Activated naive CD4-positive, alpha-beta T cell treated with anti-CD3 and anti-CD28 coated beads, Interleukin-2, amount 50 U/mL, for 72 hours (primary cell): ENCODE data around the gene GFRA1. TPM values are rescaled to one million over a fixed set of nuclear protein-coding genes. Genes with fewer than 3 reads are reported as not detected.

Source experiments
- ATAC-seq, 2 donors: fragments of 150-1000 bp; cut with Tn5 transposase; 2 replicates each; pipeline ENCODE4 v1.10.0; 2021; ENCODE audit warnings: mild to moderate bottlenecking in 2 of 2, moderate library complexity in 2 of 2
- DNase-seq, 2 donors: peaks; one replicate each; pipeline ENCODE4 v3.0.0; 2021 to 2022; ENCODE audit warnings: low spot score in 2 of 2
- H3K27ac Mint-ChIP-seq, 2 donors: one replicate each; pipeline ENCODE4 v1.8.0; 2022; ENCODE audit warnings: mild to moderate bottlenecking in 2 of 2, mixed read lengths in 2 of 2
- H3K36me3 Mint-ChIP-seq, 2 donors: one replicate each; pipeline ENCODE4 v1.8.0; 2022; ENCODE audit warnings: mixed read lengths in 2 of 2
- H3K9me3 Mint-ChIP-seq, 2 donors: one replicate each; pipeline ENCODE4 v1.8.0; 2022; ENCODE audit warnings: mixed read lengths in 2 of 2
- total RNA-seq, 2 donors: library from RNA; stranded (reverse); gene quantifications; one replicate each; pipeline ENCODE4 v1.2.3, GENCODE V29; 2022

GFRA1 gene
- total RNA-seq, 2 donors from 2014 or later: 0.20 TPM; not detected in 1

DNA sequence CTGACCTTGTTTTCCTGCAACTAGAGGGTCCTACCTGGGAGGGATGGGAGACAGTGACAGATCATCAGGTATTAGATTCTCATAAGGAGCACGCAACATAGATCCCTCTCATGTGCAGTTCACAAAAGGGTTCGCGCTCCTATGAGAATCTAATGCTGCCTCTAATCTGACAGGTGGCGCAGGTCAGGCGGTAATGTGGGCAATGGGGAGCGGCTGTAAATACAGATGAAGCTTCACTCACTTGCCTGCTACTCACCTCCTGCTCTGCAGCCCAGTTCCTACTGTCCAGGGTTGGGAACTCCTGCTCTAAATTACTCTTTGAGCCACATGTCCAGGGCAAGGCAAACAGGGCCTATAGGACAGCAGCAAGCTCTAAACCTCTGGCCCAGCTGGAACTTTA, 46.2 kb downstream of the GFRA1 start:
- H3K36me3 Mint-ChIP-seq: no peaks in the 10 kb centered on the region
- DNase-seq: no peak
- ATAC-seq: no peak
- H3K9me3 Mint-ChIP-seq: no peaks in the 10 kb centered on the region
- no peak overlapping the region for H3K27ac Mint-ChIP-seq

DNA sequence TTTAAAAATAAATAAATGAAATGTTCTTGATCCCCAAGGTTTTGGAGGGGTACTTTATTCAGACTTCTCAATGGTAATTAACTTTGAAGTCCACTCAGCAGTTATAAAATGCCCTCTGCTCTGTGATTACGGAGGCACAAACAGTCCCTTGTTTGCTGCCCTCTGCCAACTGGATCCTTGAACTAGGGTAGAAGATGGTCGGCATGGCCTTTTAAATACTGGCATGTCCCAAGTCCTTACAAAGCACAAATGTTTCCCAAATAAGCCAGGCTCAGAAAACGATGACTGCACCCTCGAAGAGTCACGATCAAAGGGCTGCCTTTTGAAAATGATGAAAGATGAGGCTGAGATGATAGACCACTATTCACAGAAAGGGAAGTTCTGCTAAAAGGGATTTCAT, 47.0 kb downstream of the GFRA1 start:
- Mint-ChIP-seq H3K9me3 (no peaks in the 10 kb centered on the region), H3K36me3 (no peaks in the 10 kb centered on the region), H3K27ac (no peak overlapping the region)
- DNase-seq (no peak), ATAC-seq (no peak)

DNA sequence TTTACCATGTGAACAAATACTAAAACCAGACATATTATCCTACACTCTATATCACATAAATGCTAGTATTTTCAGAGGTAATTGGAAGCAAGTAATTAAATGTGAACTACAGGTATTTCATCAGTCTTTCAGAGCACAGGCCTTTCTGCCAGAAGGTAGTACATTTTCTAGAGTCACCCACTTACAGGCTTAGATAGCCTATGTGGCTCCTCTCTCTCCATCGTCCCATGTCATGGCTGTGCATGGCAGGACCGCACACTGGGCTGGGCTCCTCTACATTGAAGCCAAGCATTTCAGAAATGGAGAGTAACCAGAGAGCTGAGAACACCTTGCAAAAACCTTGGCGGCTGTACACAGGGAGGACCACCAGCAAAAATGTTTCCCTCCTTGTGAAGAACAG, 49.7 kb downstream of the GFRA1 start:
- Mint-ChIP-seq H3K9me3 (no peaks in the 10 kb centered on the region), H3K36me3 (no peaks in the 10 kb centered on the region), H3K27ac (no peak overlapping the region)
- DNase-seq (no peak), ATAC-seq (no peak)

DNA sequence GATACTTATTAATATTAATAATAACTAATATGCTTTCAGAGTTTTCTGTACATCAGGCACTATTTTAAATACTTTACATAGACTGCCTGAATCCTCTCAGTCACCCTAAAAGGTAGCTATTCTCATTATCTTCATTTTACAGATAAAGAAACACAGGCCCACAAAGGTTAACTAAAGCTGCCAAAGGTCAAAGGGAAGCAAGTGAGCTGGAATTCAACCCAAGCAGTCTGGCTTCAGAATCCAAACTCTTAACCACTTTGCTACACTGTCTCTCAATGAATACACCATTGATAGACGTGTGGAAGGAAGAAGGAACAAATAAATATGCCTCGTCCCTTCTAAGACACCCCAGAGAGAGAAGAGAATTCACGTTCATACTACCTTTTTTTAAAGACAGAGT, 52.0 kb downstream of the GFRA1 start:
- DNase-seq (no peak), ATAC-seq (no peak)
- H3K27ac Mint-ChIP-seq: no peak overlapping the region
- no peaks in the 10 kb centered on the region for H3K9me3 Mint-ChIP-seq
- no peaks in the 10 kb centered on the region for H3K36me3 Mint-ChIP-seq

DNA sequence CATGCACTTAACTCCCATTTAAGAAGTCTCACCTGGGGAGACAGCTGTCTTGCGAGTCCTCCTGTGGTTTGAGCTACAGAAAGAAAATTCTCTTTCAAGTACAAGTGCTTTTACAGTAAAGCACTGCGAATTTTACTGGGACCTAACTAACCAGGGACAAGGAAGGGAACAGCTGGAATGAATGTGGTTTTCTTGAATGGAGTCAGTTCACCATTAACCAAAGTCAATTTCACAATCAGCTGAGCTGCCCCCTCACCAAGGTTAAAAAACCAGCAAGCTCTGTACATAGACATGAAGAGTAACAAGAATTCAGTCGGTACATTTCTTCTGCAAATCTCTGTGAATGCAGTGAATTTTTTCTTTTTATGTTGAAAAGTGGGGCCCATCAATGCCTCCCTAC, 56.3 kb downstream of the GFRA1 start:
- Mint-ChIP-seq H3K36me3 (no peaks in the 10 kb centered on the region), H3K27ac (no peak overlapping the region), H3K9me3 (no peaks in the 10 kb centered on the region)
- no peak for ATAC-seq
- DNase-seq: no peak

DNA sequence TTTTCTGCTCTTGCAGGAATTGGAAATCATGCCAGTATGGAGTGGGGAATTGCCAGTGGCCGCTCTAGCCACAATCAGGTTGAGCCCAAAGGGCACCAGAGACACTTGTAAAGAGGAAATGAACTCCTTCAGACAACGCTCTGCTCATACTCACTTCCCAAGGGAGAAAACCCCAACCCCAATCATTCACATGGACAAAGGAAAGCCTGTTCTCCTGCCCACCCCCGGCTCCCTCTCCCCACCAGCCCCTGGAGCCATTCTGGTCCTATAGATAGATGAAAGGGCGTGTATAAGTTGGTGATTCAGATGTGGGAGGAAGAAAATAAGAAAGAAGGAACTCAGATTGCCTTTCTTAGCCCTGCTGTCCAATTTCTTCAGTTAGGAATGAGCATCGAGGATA, 57.4 kb downstream of the GFRA1 start:
- H3K27ac Mint-ChIP-seq: no peak overlapping the region
- H3K9me3 Mint-ChIP-seq: no peaks in the 10 kb centered on the region
- ATAC-seq (no peak), DNase-seq (no peak)
- no peaks in the 10 kb centered on the region for H3K36me3 Mint-ChIP-seq

DNA sequence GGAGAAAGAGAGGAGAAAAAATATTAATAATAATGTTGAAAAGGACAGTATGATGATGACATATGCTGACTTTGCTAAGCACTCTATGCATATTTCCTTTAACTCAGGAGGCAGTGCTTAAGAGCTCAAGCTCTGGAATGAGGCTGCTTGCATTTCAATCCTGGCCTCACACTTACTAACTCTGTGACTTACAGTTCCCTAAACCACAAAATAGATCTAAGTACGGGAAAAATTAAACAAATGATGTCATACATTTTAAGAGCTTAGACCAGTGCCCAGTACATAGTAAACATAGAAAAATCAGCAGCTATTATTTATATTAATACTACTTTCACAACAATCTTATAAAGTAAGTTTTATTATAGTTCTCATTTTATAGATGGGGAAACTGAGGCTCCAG, 61.3 kb downstream of the GFRA1 start:
- ATAC-seq: no peak
- Mint-ChIP-seq H3K27ac (no peak overlapping the region), H3K36me3 (no peaks in the 10 kb centered on the region)

DNA sequence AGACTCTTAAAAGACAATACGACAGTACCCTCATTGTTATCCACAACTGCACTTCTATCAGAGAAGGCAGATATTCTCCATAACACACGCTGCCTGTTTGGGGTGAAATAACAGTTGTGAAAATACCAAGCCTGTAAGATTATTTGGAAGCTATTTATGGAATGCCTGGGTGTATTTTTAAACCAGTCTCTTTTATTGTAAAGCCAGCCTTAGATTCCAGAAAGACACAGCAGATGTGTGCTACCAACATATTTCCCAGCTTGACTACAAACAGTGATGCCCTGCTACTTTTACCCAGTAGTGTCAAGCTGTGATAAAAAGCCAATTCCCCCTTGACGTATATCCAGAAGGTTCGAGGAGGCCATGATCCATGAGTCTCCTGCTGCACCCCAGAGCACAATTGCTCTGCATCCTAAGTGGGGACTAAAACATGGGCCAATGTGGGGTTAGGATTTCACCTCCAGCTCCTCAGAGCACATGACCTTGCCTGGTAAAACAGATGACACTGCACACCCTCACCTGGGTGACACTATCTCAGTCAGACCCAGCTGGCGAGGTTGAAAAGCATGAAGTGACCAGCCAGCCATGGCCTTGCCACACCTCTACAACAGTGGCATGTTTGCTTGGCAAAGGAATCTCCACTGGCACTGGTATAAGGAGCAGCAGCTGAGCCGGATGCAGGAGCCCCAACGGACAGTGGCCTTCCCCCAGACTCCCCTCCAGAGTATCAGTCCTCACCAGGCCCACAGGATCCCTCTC, 62.2 kb downstream of the GFRA1 start:
- H3K27ac Mint-ChIP-seq: no peak overlapping the region
- ATAC-seq: no peak
- DNase-seq: no peak
- no peaks in the 10 kb centered on the region for H3K9me3 Mint-ChIP-seq
- no peaks in the 10 kb centered on the region for H3K36me3 Mint-ChIP-seq

More for the DNA sequence above, 61.3 kb downstream of the GFRA1 start:
- H3K9me3 Mint-ChIP-seq: no peaks in the 10 kb centered on the region
- DNase-seq: no peak

DNA sequence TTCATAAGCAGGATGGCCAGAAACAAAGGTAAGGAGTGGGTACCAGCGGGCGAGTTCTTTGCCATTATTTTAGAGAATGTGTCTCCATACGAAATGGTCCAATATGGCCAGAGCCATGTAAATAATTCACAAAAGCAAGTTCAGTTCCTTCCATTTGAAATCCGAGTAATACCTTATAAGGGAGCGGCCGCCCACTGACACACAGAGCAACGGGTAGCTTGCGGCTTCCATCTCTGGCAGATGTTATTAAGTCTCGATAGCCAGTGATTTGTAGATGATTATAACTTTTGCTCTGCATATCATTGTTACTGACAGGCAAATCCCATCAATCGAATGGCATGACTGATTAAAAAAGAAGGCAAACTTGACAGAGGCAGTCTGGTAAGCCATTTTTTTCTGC, 63.2 kb downstream of the GFRA1 start:
- Mint-ChIP-seq H3K9me3 (no peaks in the 10 kb centered on the region), H3K36me3 (no peaks in the 10 kb centered on the region), H3K27ac (no peak overlapping the region)
- DNase-seq: no peak
- ATAC-seq: no peak

DNA sequence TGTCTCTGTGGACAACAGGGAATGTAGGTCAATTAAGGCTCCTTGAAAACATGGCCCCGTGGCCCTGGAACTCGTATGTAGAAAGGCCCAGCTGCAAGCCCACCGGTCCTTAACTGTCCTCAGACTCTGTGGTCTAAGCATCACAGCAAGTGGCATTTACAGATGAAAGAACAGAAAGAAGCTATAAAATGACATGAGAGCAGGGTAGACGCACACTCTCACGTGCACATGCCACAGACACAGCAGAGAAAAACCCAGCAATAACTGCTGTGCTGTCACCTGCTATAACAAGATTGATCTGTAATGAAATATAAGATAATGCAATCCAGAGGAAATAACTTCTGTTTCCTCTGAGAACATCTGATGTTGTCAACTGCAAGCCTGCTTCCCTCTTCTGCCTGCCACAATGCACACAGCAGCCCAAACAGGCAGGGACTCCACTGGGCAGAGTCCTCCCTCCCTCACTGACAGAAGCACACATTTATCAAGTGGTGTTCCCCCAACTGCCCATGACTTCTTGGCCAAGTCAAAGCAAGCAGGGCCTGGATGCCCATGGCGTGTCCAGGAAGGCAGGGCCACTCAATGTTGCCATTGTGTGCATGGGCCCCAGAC, 63.9 kb downstream of the GFRA1 start:
- Mint-ChIP-seq H3K9me3 (no peaks in the 10 kb centered on the region), H3K27ac (no peak overlapping the region), H3K36me3 (no peaks in the 10 kb centered on the region)
- DNase-seq (no peak), ATAC-seq (no peak)

DNA sequence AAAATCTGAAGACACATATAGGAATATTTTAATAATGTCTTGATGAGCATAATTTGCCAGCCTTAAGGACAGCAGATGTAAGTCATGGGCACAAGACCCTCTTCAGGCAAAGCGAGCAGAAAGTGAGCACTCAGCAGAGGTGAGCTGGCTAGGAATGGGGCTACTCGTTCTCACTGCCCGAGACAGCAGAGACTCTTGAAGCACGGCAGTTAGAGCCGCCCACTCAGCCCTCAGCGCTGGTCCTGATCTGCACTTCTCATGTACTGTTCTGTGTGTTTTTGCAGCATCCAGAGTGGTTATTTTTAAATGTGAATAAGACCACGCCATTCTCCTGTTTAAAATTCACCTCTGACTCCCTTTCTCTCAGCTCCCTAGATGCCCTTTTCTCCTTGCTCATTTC, 65.3 kb downstream of the GFRA1 start:
- Mint-ChIP-seq H3K9me3 (no peaks in the 10 kb centered on the region), H3K27ac (no peak overlapping the region), H3K36me3 (no peaks in the 10 kb centered on the region)
- DNase-seq: no peak
- ATAC-seq: no peak

DNA sequence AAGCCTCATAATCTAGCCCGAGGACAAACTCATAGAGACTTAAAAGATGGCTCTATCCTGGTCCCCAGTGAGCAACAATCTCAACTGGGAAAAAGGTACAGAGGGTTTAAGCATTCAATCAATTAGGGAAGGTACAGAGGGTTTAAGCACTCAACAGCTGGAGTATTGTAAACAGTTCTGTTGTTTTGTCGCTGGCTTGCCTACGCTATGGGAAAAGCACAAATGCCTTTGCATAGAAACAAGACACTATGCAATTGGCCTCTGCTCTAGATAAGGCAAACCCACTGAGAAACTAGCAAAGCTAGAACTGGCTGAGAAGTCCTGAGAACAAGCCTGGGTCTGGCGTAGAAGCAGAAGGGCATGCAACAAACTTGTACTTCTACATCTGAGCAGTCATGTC, 69.3 kb downstream of the GFRA1 start:
- no peak for ATAC-seq
- no peak for DNase-seq
- H3K36me3 Mint-ChIP-seq: peaks cover 0 to 5% of the 10 kb centered on the region in 2 donors
- H3K27ac Mint-ChIP-seq: no peak overlapping the region
- H3K9me3 Mint-ChIP-seq: peaks cover 3 to 5% of the 10 kb centered on the region in 2 donors

DNA sequence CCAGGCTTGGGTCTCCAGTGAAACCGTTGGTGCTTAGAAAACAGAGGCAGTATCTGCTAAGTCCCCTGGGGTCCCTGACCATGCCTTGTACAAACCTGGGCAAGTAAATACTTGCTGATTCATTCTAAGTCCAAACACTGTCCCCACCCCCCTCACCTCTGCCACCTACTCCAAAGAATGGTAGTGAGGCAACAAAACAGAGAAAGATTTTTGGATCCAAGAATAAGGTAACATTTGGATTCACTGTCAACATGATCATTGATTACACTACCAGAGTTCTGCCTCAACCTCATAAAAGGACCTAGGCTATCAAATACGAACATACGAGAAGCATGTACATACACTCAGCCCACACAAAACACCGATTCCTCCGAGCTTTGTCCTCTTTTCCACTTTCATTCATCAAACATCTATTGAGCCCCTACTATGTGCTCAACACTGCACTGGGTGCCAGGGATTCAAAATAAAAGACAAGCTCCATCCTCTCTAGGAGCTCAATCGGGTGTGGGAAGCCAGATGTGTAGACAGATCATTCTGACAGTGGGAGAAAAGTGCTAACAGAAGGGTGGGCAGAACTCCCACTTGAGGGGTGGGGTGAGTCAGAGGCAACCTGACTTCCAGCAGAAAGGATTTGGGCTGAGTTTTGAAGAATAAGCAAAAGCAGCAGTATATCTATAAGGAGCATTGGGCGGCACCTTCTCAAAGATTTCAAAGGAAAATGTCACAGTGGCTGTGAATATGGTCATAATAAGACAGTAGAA, 71.2 kb downstream of the GFRA1 start:
- peaks cover 0 to 5% of the 10 kb centered on the region in 2 donors for H3K36me3 Mint-ChIP-seq
- ATAC-seq: no peak
- DNase-seq: no peak

DNA sequence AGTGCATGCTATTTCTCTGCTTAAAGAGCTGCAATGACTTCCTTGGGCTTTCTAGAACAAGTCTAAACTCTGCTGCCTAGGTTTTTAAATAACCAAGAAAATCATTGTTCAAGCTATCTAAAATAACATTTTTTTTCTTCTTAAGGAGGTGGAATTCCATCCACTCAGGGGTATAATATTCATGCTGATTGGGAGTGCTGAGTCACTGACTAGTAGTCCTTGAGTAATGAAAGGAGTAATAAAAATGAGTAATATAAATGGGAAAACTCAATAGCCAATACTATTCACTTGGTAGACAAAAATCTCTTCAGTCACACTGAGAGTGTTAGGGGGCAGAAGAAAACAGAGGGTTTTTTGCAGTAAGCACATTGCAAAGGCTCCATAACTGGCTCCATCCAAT, 72.0 kb downstream of the GFRA1 start:
- H3K9me3 Mint-ChIP-seq: peaks cover 3 to 5% of the 10 kb centered on the region in 2 donors
- no peak overlapping the region for H3K27ac Mint-ChIP-seq
- ATAC-seq (no peak), DNase-seq (no peak)
- H3K36me3 Mint-ChIP-seq: peaks cover 0 to 5% of the 10 kb centered on the region in 2 donors

More for the DNA sequence above, 71.2 kb downstream of the GFRA1 start:
- Mint-ChIP-seq H3K9me3 (peaks cover 3 to 5% of the 10 kb centered on the region in 2 donors), H3K27ac (no peak overlapping the region)

DNA sequence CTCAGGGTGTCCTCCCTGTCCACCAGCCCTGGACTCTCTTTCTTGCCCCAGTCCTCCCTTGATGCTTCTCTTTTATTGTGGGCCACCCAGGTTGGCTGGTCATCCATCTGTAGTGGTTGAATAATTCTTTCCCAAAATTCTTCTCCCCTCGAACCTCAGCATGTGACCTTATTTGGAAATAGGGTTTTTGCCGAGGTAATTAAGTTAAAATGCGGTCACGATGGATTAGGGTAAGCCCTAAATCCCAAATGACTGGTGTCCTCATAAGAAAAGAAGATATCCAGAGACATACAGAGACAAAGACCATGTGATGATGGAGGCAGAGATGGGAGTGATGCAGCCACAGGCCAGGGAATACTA, 74.3 kb downstream of the GFRA1 start:
- Mint-ChIP-seq H3K36me3 (peaks cover 0 to 20% of the 10 kb centered on the region in 2 donors), H3K27ac (no peak overlapping the region), H3K9me3 (peaks cover 5 to 17% of the 10 kb centered on the region in 2 donors)
- DNase-seq: no peak
- ATAC-seq: no peak

DNA sequence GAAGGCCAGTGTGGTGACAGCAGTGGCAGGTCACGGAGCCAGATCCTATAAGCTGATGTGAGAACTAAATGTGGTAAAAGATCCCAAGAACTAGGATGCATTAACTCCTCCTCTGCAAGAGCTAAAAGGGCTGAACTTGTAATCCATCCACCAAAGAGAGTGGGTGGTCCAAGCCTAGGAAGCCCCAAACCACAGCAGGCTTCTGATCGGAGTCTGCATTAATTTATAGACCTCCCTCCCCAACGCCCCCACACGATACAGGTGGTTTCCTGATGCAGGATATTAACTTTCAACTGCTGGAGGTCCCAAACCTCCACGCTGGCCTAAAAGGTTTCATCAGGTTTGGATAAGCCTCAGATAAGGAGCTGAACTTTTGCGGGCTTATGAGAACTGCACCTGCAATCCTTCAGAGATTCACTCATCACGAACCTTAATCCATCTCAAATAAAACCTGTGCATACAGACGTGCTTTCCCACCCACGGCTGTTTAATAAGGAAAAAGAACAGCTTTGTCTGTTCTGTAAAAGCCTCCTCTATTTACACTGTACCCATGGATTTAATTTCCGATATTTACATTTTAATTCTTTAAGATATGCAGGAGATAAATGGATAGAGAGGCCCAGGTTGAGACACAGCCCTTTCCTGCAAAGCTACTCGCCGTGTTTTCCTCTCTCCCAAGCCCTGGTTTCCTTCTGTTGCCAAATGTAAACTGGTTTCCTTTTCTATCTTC, 74.9 kb downstream of the GFRA1 start:
- Mint-ChIP-seq H3K36me3 (peaks cover 0 to 20% of the 10 kb centered on the region in 2 donors), H3K9me3 (peaks cover 5 to 17% of the 10 kb centered on the region in 2 donors), H3K27ac (no peak overlapping the region)
- ATAC-seq: no peak
- no peak for DNase-seq

DNA sequence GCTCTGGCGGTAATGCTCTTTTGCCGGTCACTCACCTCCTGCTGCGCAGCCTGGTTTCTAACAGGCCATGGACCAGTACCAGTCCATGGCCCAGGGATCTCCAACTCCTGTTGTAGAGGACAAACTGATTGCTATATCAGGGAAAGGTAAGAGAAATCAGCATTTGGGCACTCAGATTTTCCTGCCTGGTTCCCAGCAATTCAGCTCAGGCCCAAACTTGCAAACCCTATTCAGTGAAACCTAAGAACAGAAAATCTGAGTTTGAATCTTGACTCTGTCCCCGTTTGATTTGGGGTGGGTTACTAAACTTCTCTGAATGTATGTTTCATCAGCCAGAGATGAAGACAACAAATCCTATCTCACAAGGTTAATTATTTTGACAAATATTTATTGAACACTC, 77.4 kb downstream of the GFRA1 start:
- Mint-ChIP-seq H3K27ac (no peak overlapping the region), H3K36me3 (peaks cover 0 to 15% of the 10 kb centered on the region in 2 donors), H3K9me3 (peaks cover 0 to 14% of the 10 kb centered on the region in 2 donors)
- DNase-seq (no peak), ATAC-seq (no peak)
